SK-N-MC (cell line): ENCODE results near the gene SMARCB1.

Experiments used
- EZH2 ChIP-seq: fragments of 200-600 bp; sonication (generic); IDR thresholded peaks from one replicate; pipeline ENCODE4 v1.6.1; 2017; ENCODE audit warnings: antibody characterized with exemption
- FOXP2 ChIP-seq: optimal IDR thresholded peaks from 2 replicates; pipeline ENCODE3; 2011; ENCODE audit warnings: mild to moderate bottlenecking, moderate library complexity; ENCODE audit not compliant: insufficient read depth; ENCODE audit errors: extremely low read length, control extremely low read depth

DNA sequence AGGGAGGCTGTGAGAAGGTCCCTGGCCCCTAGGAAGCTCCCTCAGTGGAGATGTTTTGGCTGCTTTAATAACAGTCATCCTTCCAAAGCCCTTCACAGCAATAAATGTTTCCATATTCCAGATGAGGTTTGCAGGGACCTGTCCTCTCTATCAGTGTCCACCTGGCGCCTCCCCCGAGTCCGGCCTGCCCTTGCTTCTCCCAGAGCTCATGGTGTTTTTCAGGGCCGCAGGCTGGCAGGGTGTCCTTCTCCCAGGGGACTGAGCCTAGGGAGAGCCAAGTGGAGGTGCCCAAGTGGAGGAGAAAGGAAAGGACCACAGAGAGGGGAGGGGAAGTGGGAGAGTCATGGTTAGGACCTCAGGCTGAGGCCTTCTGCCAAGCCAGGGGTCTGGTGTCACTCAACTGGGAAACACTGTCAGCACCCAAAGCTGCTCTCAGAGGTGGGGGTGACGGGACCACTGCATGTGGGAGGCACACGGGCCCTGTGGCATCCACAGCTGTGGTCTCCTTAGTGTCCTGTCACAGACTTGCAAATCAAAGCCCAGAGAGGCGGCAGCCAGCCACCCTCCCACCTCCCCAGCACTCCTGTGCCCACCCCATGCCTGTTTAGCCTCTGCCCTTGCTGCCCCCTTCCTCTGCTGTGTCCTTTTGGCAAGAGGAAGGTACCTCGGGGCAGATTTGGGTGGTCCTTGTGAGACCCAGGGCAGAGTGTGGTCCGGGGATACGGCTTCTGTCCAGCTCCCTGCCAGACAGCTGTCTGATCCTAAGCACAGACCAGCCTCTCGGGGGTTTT, 45.7 kb downstream of the SMARCB1 start:
- no peak for TF ChIP-seq EZH2
- TF ChIP-seq FOXP2, result no peak
